HG03066 (cell line): ENCODE measurements around the gene BASP1.

Experiments
- ATAC-seq: cut with Tn5 transposase; IDR thresholded peaks from one replicate; pipeline ENCODE4 v1.9.1; 2021; ENCODE audit warnings: low read depth; ENCODE audit not compliant: unreplicated experiment

BASP1 gene

GRCh38 chr5:17217493-17218352, at the start of gene BASP1:
Gene BASP1, plus strand, starts transcription at chr5:17217631. Its CDS starts 57,586 bp downstream, at chr5:17275217.
- peak; percentile 35 for ATAC-seq

GRCh38 chr5:17169507-17169906, 47.9 kb upstream of the BASP1 start:
- ATAC-seq, result no peak

DNA sequence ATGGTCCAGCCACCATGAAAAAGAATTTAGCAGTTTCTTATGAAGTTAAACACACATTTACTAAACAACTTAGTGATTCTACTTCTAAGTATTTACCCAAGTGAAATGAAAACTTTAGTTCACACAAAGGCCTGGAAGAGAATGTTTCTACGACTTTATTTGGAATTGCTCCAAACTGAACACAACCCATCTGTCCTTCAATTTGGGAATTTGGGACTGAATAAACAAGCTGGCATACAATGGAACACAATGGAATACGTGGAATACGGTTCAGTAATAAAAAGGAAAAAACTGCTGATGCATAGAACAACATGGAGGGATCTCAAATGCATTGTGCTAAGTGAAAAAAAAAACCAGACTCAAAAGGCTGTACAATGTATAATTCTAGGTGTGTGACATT, 44.6 kb upstream of the BASP1 start:
- no peak for ATAC-seq

DNA sequence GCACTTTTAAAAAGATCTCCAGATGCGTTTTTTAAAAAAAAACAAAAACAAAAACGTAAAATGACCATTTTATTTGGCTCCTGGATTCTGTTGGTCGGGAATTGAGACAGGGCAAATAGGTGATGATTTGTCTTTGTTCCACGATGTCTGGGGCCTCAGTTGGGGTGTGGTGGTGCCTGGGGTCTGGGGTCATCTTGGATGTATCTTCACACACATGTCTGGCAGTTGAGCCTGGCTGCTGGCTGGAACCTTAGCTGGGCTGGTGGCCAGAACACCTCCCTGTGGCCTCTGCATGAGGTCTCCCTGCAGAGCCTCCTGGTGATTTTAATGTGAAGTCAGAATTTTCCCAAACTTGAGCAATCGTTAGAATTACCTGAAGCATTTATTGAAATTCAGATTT, 42.5 kb upstream of the BASP1 start:
- ATAC-seq, result no peak

- no peak for ATAC-seq
These were observed 39.7 kb upstream of the BASP1 start for GRCh38 chr5:17177501-17178372.

- no peak for ATAC-seq
These were observed 39.1 kb upstream of the BASP1 start for GRCh38 chr5:17178373-17178675.

GRCh38 chr5:17180330-17180843, 37.0 kb upstream of the BASP1 start:
- no peak for ATAC-seq

GRCh38 chr5:17180864-17181723, 36.3 kb upstream of the BASP1 start:
- no peak for ATAC-seq

- ATAC-seq, result no peak
These were observed 34.9 kb upstream of the BASP1 start for GRCh38 chr5:17182494-17182893.

GRCh38 chr5:17182981-17183380, 34.5 kb upstream of the BASP1 start:
- no peak for ATAC-seq

DNA sequence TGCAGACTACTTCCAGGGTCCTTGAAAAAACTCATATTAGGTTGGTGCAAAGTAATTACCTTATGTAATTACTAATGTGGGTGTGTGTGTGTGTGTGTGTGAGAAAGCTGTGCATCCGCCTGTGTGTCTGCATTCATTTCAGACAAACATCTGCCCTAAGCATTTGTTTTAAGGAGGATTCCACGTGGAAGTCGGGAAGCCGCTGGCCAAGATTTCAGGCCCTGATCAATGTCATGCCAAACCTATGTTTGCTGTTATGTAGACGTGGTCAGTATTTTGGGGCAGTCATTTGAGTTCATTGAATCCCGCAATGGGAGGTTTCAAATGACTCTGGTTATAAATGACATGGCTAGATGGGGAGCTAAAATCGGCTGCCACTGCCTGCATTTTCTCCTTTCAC, 33.6 kb upstream of the BASP1 start:
- no peak for ATAC-seq

DNA sequence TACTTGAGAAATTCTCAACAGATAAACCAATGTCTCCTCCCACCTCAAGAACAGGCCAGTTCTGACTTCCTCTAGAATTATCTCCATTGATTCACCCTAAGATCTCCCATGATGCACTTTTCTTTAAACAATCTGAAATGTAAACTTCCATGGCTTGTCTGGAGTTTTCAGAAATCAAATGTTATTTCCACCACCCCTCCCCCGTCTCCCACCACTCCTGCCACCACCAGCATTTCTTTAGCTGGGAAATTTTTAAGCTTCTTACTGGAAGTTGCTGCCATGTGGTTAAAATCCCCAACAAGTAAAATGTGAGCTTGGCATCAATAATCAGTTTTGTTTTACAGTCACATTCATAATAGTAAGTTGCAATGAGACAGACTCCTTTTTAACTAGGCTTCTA, 32.8 kb upstream of the BASP1 start:
- no peak for ATAC-seq

DNA sequence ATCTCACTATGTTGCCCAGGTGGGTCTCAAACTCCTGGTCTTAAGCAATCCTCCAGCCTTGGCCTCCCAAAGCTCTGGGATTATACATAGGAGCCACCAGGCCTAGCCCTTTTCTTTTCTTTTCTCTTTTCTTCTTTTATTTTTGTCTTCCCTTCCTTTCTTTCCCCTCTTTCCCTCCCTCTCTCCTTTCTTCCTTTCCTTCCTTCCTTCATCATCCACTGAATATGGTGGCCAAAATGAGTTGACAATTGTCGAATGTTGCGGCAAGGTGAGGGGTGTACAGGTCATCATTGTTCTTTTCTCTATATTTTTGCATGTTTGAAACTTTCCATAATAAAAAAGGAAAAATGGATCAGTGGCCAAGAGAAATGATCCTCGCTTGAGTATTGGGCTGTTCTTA, 32.1 kb upstream of the BASP1 start:
- no peak for ATAC-seq

- ATAC-seq, result no peak
These were observed 31.7 kb upstream of the BASP1 start for GRCh38 chr5:17185773-17186172.

GRCh38 chr5:17186256-17186655, 31.2 kb upstream of the BASP1 start:
- ATAC-seq, result no peak

DNA sequence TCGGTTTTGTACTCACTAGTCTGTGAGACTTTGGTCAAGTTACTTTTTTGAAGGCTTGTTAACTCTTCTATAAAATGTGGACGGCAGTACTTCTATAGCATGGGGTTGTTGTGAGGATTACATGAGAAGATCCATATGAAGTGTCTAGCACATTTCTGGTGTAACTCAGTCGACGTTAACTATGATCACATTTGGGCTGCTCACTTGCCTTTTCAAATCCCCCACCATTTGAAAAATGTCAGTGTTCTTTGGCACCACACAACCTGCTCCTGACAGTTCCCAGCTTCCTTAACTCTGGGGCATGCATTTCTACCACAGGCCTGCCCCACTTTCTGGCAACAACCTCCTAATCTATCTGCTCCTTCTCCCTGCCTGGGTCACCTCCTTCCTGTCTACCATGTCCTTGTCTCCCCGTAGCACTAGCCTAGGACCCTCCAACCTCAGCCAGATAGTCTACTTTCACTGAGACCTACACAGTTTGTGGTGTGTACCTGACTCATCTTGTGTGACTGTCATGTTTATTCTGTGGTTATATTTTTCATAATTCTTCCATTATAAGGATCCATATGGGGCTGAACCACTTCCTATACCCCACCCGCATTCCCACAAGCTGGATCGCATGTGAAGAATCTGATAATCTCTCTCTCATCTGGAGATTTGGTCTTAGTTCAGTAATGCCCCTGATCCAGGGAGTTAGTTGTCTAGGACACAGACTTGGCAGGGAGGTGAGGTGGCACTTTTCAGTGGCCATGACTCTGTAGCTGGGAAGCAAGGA, 30.2 kb upstream of the BASP1 start:
- no peak for ATAC-seq

DNA sequence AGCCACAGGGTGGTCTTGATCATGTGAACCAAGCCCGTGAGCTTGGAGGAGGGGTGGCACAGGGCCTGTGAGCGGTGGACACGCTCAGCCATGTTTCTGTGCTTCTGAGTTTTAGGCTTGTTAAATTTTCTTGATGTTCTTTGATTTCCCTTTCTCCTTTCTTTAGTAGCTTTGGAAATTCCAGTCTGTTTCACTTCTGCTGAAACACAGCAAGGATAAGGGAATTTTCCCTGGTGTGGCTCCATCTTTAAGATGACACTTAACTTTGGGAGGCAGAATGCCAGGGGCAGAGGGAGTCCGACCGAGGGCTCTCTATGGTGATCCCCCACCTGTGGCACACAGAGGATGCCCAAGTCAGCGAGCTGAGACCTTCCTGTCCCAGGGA, 29.7 kb upstream of the BASP1 start:
- ATAC-seq, result no peak

DNA sequence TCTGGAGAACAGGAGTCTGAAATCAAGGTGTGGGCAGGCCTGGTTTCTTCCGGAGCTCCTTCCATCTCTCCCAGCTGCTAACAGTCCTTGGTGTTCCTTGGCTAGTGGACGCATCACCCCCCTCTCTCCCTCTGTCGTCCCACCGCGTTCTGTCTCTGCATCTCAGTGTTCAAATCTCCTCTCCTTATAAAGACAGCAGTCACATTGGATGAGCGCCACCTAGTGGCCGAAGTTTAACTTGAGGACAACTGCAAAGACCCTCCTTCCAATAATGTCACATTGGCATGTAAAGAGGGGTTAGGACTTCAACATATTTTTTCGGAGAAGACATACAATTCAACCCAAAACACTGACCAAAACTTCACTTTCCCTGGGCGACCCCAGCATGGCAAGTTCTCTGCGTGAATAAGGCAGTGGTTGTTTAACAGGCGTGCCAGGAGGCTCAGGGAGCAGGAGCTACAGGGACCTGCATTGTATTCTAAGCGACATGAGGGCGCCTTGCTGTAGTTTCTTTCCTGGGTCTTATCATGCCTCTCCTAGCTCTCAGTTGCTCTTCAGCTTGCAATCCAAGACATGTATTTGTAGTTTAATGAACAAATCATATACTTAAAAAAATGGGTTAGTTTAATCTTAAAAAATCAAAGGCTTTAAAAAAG, 27.9 kb upstream of the BASP1 start:
- peak; percentile 84 for ATAC-seq

DNA sequence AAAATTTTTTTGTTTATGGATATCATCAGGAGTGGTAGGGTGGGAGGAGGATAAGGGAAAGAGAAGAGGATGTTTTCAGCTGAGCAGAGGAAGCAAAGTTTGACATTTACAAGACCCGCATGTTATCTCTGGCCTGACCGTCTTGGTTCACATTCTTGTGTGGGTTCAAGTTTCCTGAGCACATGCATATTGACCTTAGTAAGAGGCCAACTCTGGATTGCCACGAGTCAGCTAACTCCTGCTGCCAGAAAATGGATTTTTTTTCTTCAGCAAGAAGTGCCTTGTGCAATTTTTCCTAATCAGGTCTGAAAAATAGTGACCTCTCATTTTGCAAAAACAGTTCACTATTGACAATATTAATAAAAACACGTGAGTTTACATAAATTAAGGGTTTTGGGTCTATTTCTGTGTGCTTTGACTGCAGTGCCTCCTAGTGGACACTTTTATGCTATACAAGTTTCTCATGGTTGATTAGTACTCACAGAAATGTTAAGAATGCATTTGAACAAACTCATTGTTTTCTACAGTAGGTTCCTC, 27.1 kb upstream of the BASP1 start:
- ATAC-seq, result no peak
